H54 (cell line): ENCODE data around the gene TRRAP.

Source experiments
- DNase-seq: peaks from one replicate; pipeline ENCODE4 v3.0.0; 2011; ENCODE audit warnings: low spot score, mixed read lengths; ENCODE audit not compliant: insufficient read length
- FAIRE-seq: peaks from 3 replicates; lab custom pipeline; 2011; peaks lifted over from hg19 to GRCh38; lab: Jason Lieb, UNC
- POLR2A ChIP-seq: IDR thresholded peaks from 2 replicates; pipeline ENCODE4 v1.6.1; 2011; ENCODE audit warnings: low read depth, mild to moderate bottlenecking, low read length

Gene TRRAP

GRCh38 chr7:98981701-98982100 lies 103.4 kb downstream of the TRRAP start:
- DNase-seq (no peak), FAIRE-seq (no peak)
- TF ChIP-seq POLR2A = no peak

GRCh38 chr7:98982686-98983085 lies 104.4 kb downstream of the TRRAP start:
- FAIRE-seq (no peak), DNase-seq (no peak)
- TF ChIP-seq POLR2A = no peak

- DNase-seq (no peak), FAIRE-seq (no peak)
- no peak for TF ChIP-seq POLR2A
Measured at GRCh38 chr7:98984126-98984525, 105.8 kb downstream of the TRRAP start.

- FAIRE-seq (no peak), DNase-seq (no peak)
- no peak for TF ChIP-seq POLR2A
Measured at GRCh38 chr7:98985406-98985805, 107.1 kb downstream of the TRRAP start.

GRCh38 chr7:98985945-98986344 lies 107.6 kb downstream of the TRRAP start:
- no peak for TF ChIP-seq POLR2A
- FAIRE-seq (no peak), DNase-seq (no peak)

- DNase-seq (no peak), FAIRE-seq (no peak)
- no peak for TF ChIP-seq POLR2A
Measured at GRCh38 chr7:98988641-98989040, 110.3 kb downstream of the TRRAP start.

- DNase-seq (no peak), FAIRE-seq (no peak)
- no peak for TF ChIP-seq POLR2A
Measured at GRCh38 chr7:98990356-98990755, 112.0 kb downstream of the TRRAP start.

- DNase-seq (no peak), FAIRE-seq (no peak)
- TF ChIP-seq POLR2A = no peak
Measured at GRCh38 chr7:98991141-98991540, 112.8 kb downstream of the TRRAP start.

- no peak for TF ChIP-seq POLR2A
- FAIRE-seq (no peak), DNase-seq (no peak)
Measured at GRCh38 chr7:98992076-98992475, 113.7 kb downstream of the TRRAP start.

GRCh38 chr7:98993024-98993897 lies 114.9 kb downstream of the TRRAP start:
- DNase-seq (no peak), FAIRE-seq (no peak)
- TF ChIP-seq POLR2A = no peak

- DNase-seq = no peak
- no peak for FAIRE-seq
- no peak for TF ChIP-seq POLR2A
Measured at GRCh38 chr7:98994046-98994944, 116.0 kb downstream of the TRRAP start.

- TF ChIP-seq POLR2A = no peak
- no peak for DNase-seq
- FAIRE-seq = no peak
Measured at GRCh38 chr7:98995111-98995510, 116.8 kb downstream of the TRRAP start.

- DNase-seq = no peak
- no peak for FAIRE-seq
- TF ChIP-seq POLR2A = no peak
Measured at GRCh38 chr7:98995523-98996149, 117.3 kb downstream of the TRRAP start.

GRCh38 chr7:98996150-98996552 lies 117.8 kb downstream of the TRRAP start:
- DNase-seq = no peak
- FAIRE-seq = no peak
- no peak for TF ChIP-seq POLR2A
